Measurements from ENCODE around the gene UXS1. TPM values are rescaled to one million over a fixed set of nuclear protein-coding genes. Genes with fewer than 3 reads are reported as not detected.

UXS1 gene
- total and polyA plus RNA-seq, 8 donors = 4.3 to 23.6 (median 10.4) TPM

- DNase-seq (peak in 1 of 6 donors; percentile 14), ATAC-seq (peak; percentile 39 to 70 (median 60)), FAIRE-seq (no peak)
- no peak for TF ChIP-seq CTCF (IDR thresholded peaks at IDR 0.05)
- Histone ChIP-seq H3K27ac (peak overlapping the region in 2 of 4 donors; percentile 63 to 72), H3K4me1 (peaks cover 0 to 16% (median 6%) of the 10 kb centered on the region in 3 donors), H3K9me3 (no peaks in the 10 kb centered on the region), H3K27me3 (no peaks in the 10 kb centered on the region), H3K4me3 (no peak overlapping the region), H3K36me3 (no peaks in the 10 kb centered on the region)
- intact Hi-C loops (cut with DNase I) = no loop called here
- WGBS, 2 donors = 76 to 79% methylated on average over 6 of the region's 6 CpGs
These were observed 33.3 kb downstream of the UXS1 start for GRCh38 chr2:106160786-106161261.

GRCh38 chr2:106159866-106160785 lies 34.0 kb downstream of the UXS1 start:
- Histone ChIP-seq H3K27ac (no peak overlapping the region), H3K4me3 (no peak overlapping the region), H3K36me3 (no peaks in the 10 kb centered on the region), H3K4me1 (peaks cover 0 to 16% (median 6%) of the 10 kb centered on the region in 3 donors), H3K27me3 (no peaks in the 10 kb centered on the region), H3K9me3 (no peaks in the 10 kb centered on the region)
- FAIRE-seq (no peak), ATAC-seq (no peak), DNase-seq (no peak)
- TF ChIP-seq CTCF (IDR thresholded peaks at IDR 0.05) = no peak
- 88 to 90% methylated on average over 31 of the region's 31 CpGs for WGBS, 2 donors
- intact Hi-C loops (cut with DNase I) = no loop called here

GRCh38 chr2:106158871-106159270 lies 35.2 kb downstream of the UXS1 start:
- Histone ChIP-seq H3K9me3 (no peaks in the 10 kb centered on the region), H3K36me3 (no peaks in the 10 kb centered on the region), H3K27ac (no peak overlapping the region), H3K4me1 (peaks cover 0 to 16% (median 6%) of the 10 kb centered on the region in 3 donors), H3K27me3 (no peaks in the 10 kb centered on the region), H3K4me3 (no peak overlapping the region)
- 87 to 89% methylated on average over 10 of the region's 10 CpGs for whole genome bisulfite sequencing, 2 donors
- intact Hi-C loops (cut with DNase I) = no loop called here
- DNase-seq = no peak
- no peak for ATAC-seq
- no peak for TF ChIP-seq CTCF (IDR thresholded peaks at IDR 0.05)
- FAIRE-seq = no peak

GRCh38 chr2:106158131-106158530 lies 36.0 kb downstream of the UXS1 start:
- intact Hi-C loops (cut with DNase I) = no loop called here

More at GRCh38 chr2:106158131-106158530, 36.0 kb downstream of the UXS1 start:
- Histone ChIP-seq H3K4me1 (peaks cover 0 to 16% (median 6%) of the 10 kb centered on the region in 3 donors), H3K36me3 (no peaks in the 10 kb centered on the region), H3K4me3 (no peak overlapping the region), H3K9me3 (no peaks in the 10 kb centered on the region), H3K27me3 (no peaks in the 10 kb centered on the region), H3K27ac (no peak overlapping the region)
- ATAC-seq (no peak), DNase-seq (no peak), FAIRE-seq (no peak)
- 91 to 94% methylated on average over 4 of the region's 4 CpGs for WGBS, 2 donors
- TF ChIP-seq CTCF (IDR thresholded peaks at IDR 0.05) = no peak

All from pancreas (tissue), 10 donors.